Pancreas (tissue), 10 donors: ENCODE data around the gene ZNF566. TPM values are rescaled to one million over a fixed set of nuclear protein-coding genes. Genes with fewer than 3 reads are reported as not detected.

Experiments used
- ATAC-seq, 4 donors: fragments of 200-7000 bp; cut with Tn5 transposase; one replicate each; pipeline versions ENCODE4 v1.8.0 to v1.9.1; 2020; ENCODE audit warnings: mild to moderate bottlenecking in 4 of 4, moderate library complexity in 4 of 4
- DNase-seq, 6 donors: peaks; one replicate each; pipeline ENCODE4 v3.0.0-alpha.2; 2020
- FAIRE-seq: peaks from 2 replicates; lab custom pipeline; 2012; peaks lifted over from hg19 to GRCh38; lab: Jason Lieb, UNC
- H3K27ac ChIP-seq, 4 donors: fragments of 200-600 bp; sonication (generic); 1 replicate in 3 of 4; 2 replicates in 1 of 4; pipeline versions ENCODE4 v1.5.0 to v1.8.0; 2020
- H3K27me3 ChIP-seq, 4 donors: fragments of 200-600 bp; one replicate each; pipeline ENCODE4 v1.8.0; 2021
- H3K36me3 ChIP-seq, 3 donors: fragments of 200-600 bp; sonication (generic) in 1 of 3; one replicate each; pipeline versions ENCODE4 v1.5.0 to v1.8.0; 2020 to 2021
- H3K4me1 ChIP-seq, 3 donors: fragments of 200-600 bp; one replicate each; pipeline ENCODE4 v1.8.0; 2021
- H3K4me3 ChIP-seq, 4 donors: fragments of 200-600 bp; sonication (generic) in 2 of 4; one replicate each; pipeline versions ENCODE4 v1.5.0 to v1.8.0; 2020 to 2021
- H3K9me3 ChIP-seq, 4 donors: fragments of 200-600 bp; one replicate each; pipeline ENCODE4 v1.8.0; 2021
- CTCF ChIP-seq, 4 donors: fragments of 200-600 bp; sonication (generic) in 3 of 4; IDR thresholded peaks; one replicate each; pipeline versions ENCODE4 v1.5.0 to v1.8.0; 2021; ENCODE audit warnings: antibody characterized with exemption in 4 of 4
- WGBS, 2 donors: extraction: QIAGEN DNeasy Blood & Tissue Kit; methylation state at CpG; one replicate each; pipeline ENCODE4 v1.1.7; 2013; 5-methylcytosine and 5-hydroxymethylcytosine counted together
- intact Hi-C, 3 donors: fragments of 100-400 bp; cut with DNase I; formaldehyde crosslinking; loops; one replicate each; pipeline versions ENCODE4 v1.11.1 to v1.14.2; 2022
- polyA plus RNA-seq, 2 donors: library from polyadenylated mRNA; stranded (reverse); fragments of 200-250 nt; gene quantifications; one replicate each; pipeline ENCODE4 v1.2.3, GENCODE V29; 2013
- total RNA-seq, 6 donors: library from RNA; stranded (reverse); fragmentation: NEBNext Ultra II Directional in 4 of 6; extraction: Animal tissue kit (Norgen Biotek cat#: 25700) in 4 of 6; gene quantifications; one replicate each; pipeline versions ENCODE4 v1.2.1 to v1.2.4, GENCODE V29; 2021 to 2023
- donor health status: healthy with polysubstance abuse.
- donor health status: DM: no; HTN: no; CAD: no; lungs with moderate emphysema.
- donor health status: DM: no; HTN: no; CAD: no.
- donor health status: control.
- donor health status: control.
- donor health status: Bipolar disorder and iron deficiency.
- donor health status: DM: yes; HTN: yes; CAD: no.
- donor health status: DM: no; HTN: no; CAD: no.
- donor health status: DM: no; HTN: no; CAD: no.
- donor health status: DM: yes; HTN: yes; CAD: no.

The ZNF566 gene
- total and polyA plus RNA-seq, 8 donors, result 2.9 to 6.9 (median 4.8) TPM

- intact Hi-C loops, result no loop called here
- ATAC-seq (no peak), DNase-seq (peak in 1 of 6 donors; percentile 36), FAIRE-seq (no peak)
- Histone ChIP-seq H3K27ac (no peak overlapping the region), H3K9me3 (no peaks in the 10 kb centered on the region), H3K36me3 (no peaks in the 10 kb centered on the region), H3K4me1 (peaks cover 0 to 3% (median 0%) of the 10 kb centered on the region in 3 donors), H3K4me3 (peak overlapping the region in 3 of 4 donors; percentile 10 to 45 (median 24)), H3K27me3 (no peaks in the 10 kb centered on the region)
- WGBS, 2 donors, result 16 to 20% methylated on average over 33 of the region's 33 CpGs
- no peak for TF ChIP-seq CTCF (IDR thresholded peaks at IDR 0.05)
Measured at GRCh38 chr19:36421749-36422481, 67.4 kb downstream of the ZNF566 start.

- Histone ChIP-seq H3K27ac (no peak overlapping the region), H3K9me3 (no peaks in the 10 kb centered on the region), H3K4me3 (peak overlapping the region in 3 of 4 donors; percentile 12 to 45 (median 24)), H3K27me3 (no peaks in the 10 kb centered on the region), H3K36me3 (no peaks in the 10 kb centered on the region), H3K4me1 (peaks cover 0 to 3% (median 0%) of the 10 kb centered on the region in 3 donors)
- FAIRE-seq, result no peak
- TF ChIP-seq CTCF (IDR thresholded peaks at IDR 0.05), result no peak
- ATAC-seq, result peak in 3 of 4 donors; percentile 33 to 59 (median 50)
- DNase-seq, result peak in 4 of 6 donors; percentile 12 to 47 (median 26)
- 9% methylated on average over 56 to 61 of the region's 61 CpGs for WGBS, 2 donors
- intact Hi-C loops, result no loop called here
Measured at GRCh38 chr19:36420961-36421748, 68.2 kb downstream of the ZNF566 start.

GRCh38 chr19:36418287-36419001, 70.9 kb downstream of the ZNF566 start, which contains the start of gene ZFP82:
TSS of gene ZFP82 (minus strand) at chr19:36418644. CDS start at chr19:36409789, 8,855 bp downstream.
- peak within 1 kb of the TSS; percentile 53 to 77 (median 66) for H3K27ac ChIP-seq
- H3K4me1 ChIP-seq, result peaks cover 0 to 3% (median 0%) of the 10 kb centered on the region in 3 donors
- no peaks in the 10 kb centered on the region for H3K27me3 ChIP-seq
- H3K4me3 ChIP-seq, result peak within 1 kb of the TSS; percentile 52 to 69 (median 63)
- H3K36me3 ChIP-seq, result no peaks in the 10 kb centered on the region
- WGBS, 2 donors, result 1 to 2% methylated on average over 68 to 70 of the region's 70 CpGs
- no peaks in the 10 kb centered on the region for H3K9me3 ChIP-seq
- DNase-seq, result peak; percentile 64 to 89 (median 72)
- FAIRE-seq, result no peak
- ATAC-seq, result peak; percentile 96 to 98 (median 97)
- intact Hi-C loops, result no loop called here
- TF ChIP-seq CTCF (IDR thresholded peaks at IDR 0.05), result no peak

- intact Hi-C loops, result no loop called here
- peak in 1 of 6 donors; percentile 8 for DNase-seq
Measured at GRCh38 chr19:36417752-36418286, 71.5 kb downstream of the ZNF566 start.

More at GRCh38 chr19:36417752-36418286, 71.5 kb downstream of the ZNF566 start:
- FAIRE-seq (no peak), ATAC-seq (no peak)
- Histone ChIP-seq H3K36me3 (no peaks in the 10 kb centered on the region), H3K27me3 (no peaks in the 10 kb centered on the region), H3K4me3 (peak overlapping the region; percentile 52 to 69 (median 63)), H3K4me1 (peaks cover 0 to 3% (median 0%) of the 10 kb centered on the region in 3 donors), H3K27ac (peak overlapping the region in 3 of 4 donors; percentile 63 to 77 (median 69)), H3K9me3 (no peaks in the 10 kb centered on the region)
- WGBS, 2 donors, result 13 to 22% methylated on average over 25 of the region's 25 CpGs
- no peak for TF ChIP-seq CTCF (IDR thresholded peaks at IDR 0.05)
